Measurements from ENCODE around the gene ABCC1. TPM values are rescaled to one million over a fixed set of nuclear protein-coding genes. Genes with fewer than 3 reads are reported as not detected.

ABCC1 gene
- total RNA-seq, 4 donors from 2014 or later: 17.3 to 105 (median 28.3) TPM

- Histone ChIP-seq H3K27ac (no peak overlapping the region), H3K27me3 (no peaks in the 10 kb centered on the region), H3K36me3 (peaks cover 0 to 64% (median 0%) of the 10 kb centered on the region in 3 donors), H3K4me1 (no peaks in the 10 kb centered on the region), H3K4me3 (no peak overlapping the region), H3K9me3 (no peaks in the 10 kb centered on the region)
- DNase-seq: no peak
- no peak for TF ChIP-seq POLR2A (IDR thresholded peaks at IDR 0.05)
- no peak for TF ChIP-seq CTCF (IDR thresholded peaks at IDR 0.05)
Observed at GRCh38 chr16:16052916-16053315, 103.5 kb downstream of the ABCC1 start.

- Histone ChIP-seq H3K27me3 (no peaks in the 10 kb centered on the region), H3K4me3 (no peak overlapping the region), H3K9me3 (no peaks in the 10 kb centered on the region), H3K27ac (no peak overlapping the region), H3K4me1 (peaks cover 0 to 7% (median 0%) of the 10 kb centered on the region in 4 donors), H3K36me3 (peaks cover 0 to 49% (median 0%) of the 10 kb centered on the region in 3 donors)
- TF ChIP-seq POLR2A (IDR thresholded peaks at IDR 0.05) (no peak), CTCF (IDR thresholded peaks at IDR 0.05) (no peak)
- DNase-seq: no peak
Observed at GRCh38 chr16:16057102-16057501, 107.7 kb downstream of the ABCC1 start.

- no peaks in the 10 kb centered on the region for H3K27me3 ChIP-seq
- DNase-seq: no peak
- peaks cover 0 to 7% (median 0%) of the 10 kb centered on the region in 4 donors for H3K4me1 ChIP-seq
- no peaks in the 10 kb centered on the region for H3K9me3 ChIP-seq
- TF ChIP-seq CTCF (IDR thresholded peaks at IDR 0.05) (no peak), POLR2A (IDR thresholded peaks at IDR 0.05) (no peak)
- H3K36me3 ChIP-seq: peaks cover 0 to 37% (median 0%) of the 10 kb centered on the region in 3 donors
- H3K4me3 ChIP-seq: no peak overlapping the region
- no peak overlapping the region for H3K27ac ChIP-seq
Observed at GRCh38 chr16:16059160-16059559, 109.7 kb downstream of the ABCC1 start.

GRCh38 chr16:16059895-16060590 is 110.6 kb downstream of the ABCC1 start:
- no peak overlapping the region for H3K27ac ChIP-seq
- no peaks in the 10 kb centered on the region for H3K27me3 ChIP-seq
- peaks cover 0 to 28% (median 0%) of the 10 kb centered on the region in 3 donors for H3K36me3 ChIP-seq
- no peak overlapping the region for H3K4me3 ChIP-seq
- no peak for TF ChIP-seq POLR2A (IDR thresholded peaks at IDR 0.05)
- no peak for TF ChIP-seq CTCF (IDR thresholded peaks at IDR 0.05)
- H3K9me3 ChIP-seq: no peaks in the 10 kb centered on the region
- H3K4me1 ChIP-seq: peaks cover 0 to 7% (median 0%) of the 10 kb centered on the region in 4 donors
- DNase-seq: no peak

- no peak overlapping the region for H3K4me3 ChIP-seq
- peaks cover 0 to 7% (median 0%) of the 10 kb centered on the region in 4 donors for H3K4me1 ChIP-seq
- peaks cover 0 to 9% (median 0%) of the 10 kb centered on the region in 3 donors for H3K36me3 ChIP-seq
- peak in 2 of 3 donors; percentile 25 to 55 for DNase-seq
- TF ChIP-seq CTCF (IDR thresholded peaks at IDR 0.05): no peak
- peak overlapping the region in 1 of 4 donors; percentile 65 for H3K27ac ChIP-seq
- no peaks in the 10 kb centered on the region for H3K27me3 ChIP-seq
- no peaks in the 10 kb centered on the region for H3K9me3 ChIP-seq
Observed at GRCh38 chr16:16062023-16062937, 112.9 kb downstream of the ABCC1 start.

All from Peyer's patch (tissue), 4 donors.